Trophoblast cell (in vitro differentiated cells and primary cell): ENCODE measurements around the gene ACOT6.
A peak's percentile ranks its signal among the peaks of the same experiment; 100 is the strongest.

Experiments
- DNase-seq, 2 donors: peaks; one replicate each; pipeline ENCODE4 v3.0.0-alpha.2; 2016
- H2AFZ ChIP-seq: 2 replicates; pipeline ENCODE4 v1.6.1; 2013; ENCODE audit warnings: low read length, moderate library complexity, mild to moderate bottlenecking; ENCODE audit not compliant: insufficient read depth, poor library complexity
- H2AK5ac ChIP-seq: 2 replicates; pipeline ENCODE4 v1.6.1; 2013; ENCODE audit warnings: mild to moderate bottlenecking, low read length
- H2BK120ac ChIP-seq: 2 replicates; pipeline ENCODE4 v1.6.1; 2013; ENCODE audit warnings: low read length, mild to moderate bottlenecking, moderate library complexity; ENCODE audit not compliant: insufficient read depth, poor library complexity
- H2BK12ac ChIP-seq: 2 replicates; pipeline ENCODE4 v1.6.1; 2013; ENCODE audit warnings: mild to moderate bottlenecking, low read length, moderate library complexity
- H2BK5ac ChIP-seq: 2 replicates; pipeline ENCODE4 v1.6.1; 2013; ENCODE audit warnings: low read length, low read depth, moderate library complexity, mild to moderate bottlenecking; ENCODE audit not compliant: poor library complexity
- H3K14ac ChIP-seq: 2 replicates; pipeline ENCODE4 v1.6.1; 2013; ENCODE audit warnings: mild to moderate bottlenecking, low read length
- H3K18ac ChIP-seq: 2 replicates; pipeline ENCODE4 v1.6.1; 2013; ENCODE audit warnings: mild to moderate bottlenecking, low read length
- H3K23ac ChIP-seq: 2 replicates; pipeline ENCODE4 v1.6.1; 2013; ENCODE audit warnings: low read length
- H3K27ac ChIP-seq: 2 replicates; pipeline ENCODE4 v1.5.1; 2013; ENCODE audit warnings: low read depth, mild to moderate bottlenecking, inconsistent platforms, low read length, moderate library complexity
- H3K27me3 ChIP-seq: 2 replicates; pipeline ENCODE4 v1.6.1; 2013; ENCODE audit warnings: inconsistent platforms, mild to moderate bottlenecking, low read length, moderate library complexity; ENCODE audit not compliant: insufficient read depth
- H3K36me3 ChIP-seq, 2 experiments: 1 replicate in 1 of 2; 2 replicates in 1 of 2; pipeline ENCODE4 v1.6.1; 2013; ENCODE audit warnings: low read length in 2 of 2, mild to moderate bottlenecking in 2 of 2, moderate library complexity in 1 of 2; ENCODE audit not compliant: insufficient read depth in 2 of 2, control insufficient read depth in 1 of 2
- H3K4ac ChIP-seq: 2 replicates; pipeline ENCODE4 v1.6.1; 2013; ENCODE audit warnings: low read depth, mild to moderate bottlenecking, low read length, moderate library complexity
- H3K4me1 ChIP-seq, 2 experiments: 1 replicate in 1 of 2; 2 replicates in 1 of 2; pipeline ENCODE4 v1.6.1; 2013; ENCODE audit warnings: low read length in 2 of 2, mild to moderate bottlenecking in 2 of 2, moderate library complexity in 1 of 2; ENCODE audit not compliant: insufficient read depth in 2 of 2, control insufficient read depth in 1 of 2
- H3K4me2 ChIP-seq: 2 replicates; pipeline ENCODE4 v1.6.1; 2013; ENCODE audit warnings: inconsistent platforms, mild to moderate bottlenecking, low read length, moderate library complexity
- H3K4me3 ChIP-seq: 2 replicates; pipeline ENCODE4 v1.5.1; 2013; ENCODE audit warnings: mild to moderate bottlenecking, low read depth, low read length, inconsistent platforms
- H3K79me1 ChIP-seq: one replicate; pipeline ENCODE4 v1.6.1; 2013; ENCODE audit warnings: low read length
- H3K79me2 ChIP-seq: 2 replicates; pipeline ENCODE4 v1.6.1; 2013; ENCODE audit warnings: low read length, mild to moderate bottlenecking; ENCODE audit not compliant: control insufficient read depth, insufficient read depth, poor library complexity
- H3K9ac ChIP-seq: 2 replicates; pipeline ENCODE4 v1.6.1; 2013; ENCODE audit warnings: mild to moderate bottlenecking, low read length
- H3K9me3 ChIP-seq: 2 replicates; pipeline ENCODE4 v1.6.1; 2013; ENCODE audit warnings: low read depth, mild to moderate bottlenecking, control low read depth, inconsistent platforms, low read length; ENCODE audit not compliant: insufficient read depth
- H4K12ac ChIP-seq: 2 replicates; pipeline ENCODE4 v1.6.1; 2013; ENCODE audit warnings: low read depth, mild to moderate bottlenecking, low read length, moderate library complexity
- H4K8ac ChIP-seq: 2 replicates; pipeline ENCODE4 v1.6.1; 2013; ENCODE audit warnings: low read depth, mild to moderate bottlenecking, low read length, moderate library complexity
- H4K91ac ChIP-seq: one replicate; pipeline ENCODE4 v1.6.1; 2013; ENCODE audit warnings: low read depth, mild to moderate bottlenecking, low read length, moderate library complexity
- WGBS: extraction: QIAGEN DNeasy Blood & Tissue Kit; methylation state at CpG from one replicate; pipeline ENCODE4 v1.1.7; 2013; ENCODE audit warnings: missing lambda C conversion rate; ENCODE audit not compliant: insufficient read length, insufficient coverage; ENCODE audit errors: extremely low coverage; 5-methylcytosine and 5-hydroxymethylcytosine counted together

ACOT6 gene

DNA sequence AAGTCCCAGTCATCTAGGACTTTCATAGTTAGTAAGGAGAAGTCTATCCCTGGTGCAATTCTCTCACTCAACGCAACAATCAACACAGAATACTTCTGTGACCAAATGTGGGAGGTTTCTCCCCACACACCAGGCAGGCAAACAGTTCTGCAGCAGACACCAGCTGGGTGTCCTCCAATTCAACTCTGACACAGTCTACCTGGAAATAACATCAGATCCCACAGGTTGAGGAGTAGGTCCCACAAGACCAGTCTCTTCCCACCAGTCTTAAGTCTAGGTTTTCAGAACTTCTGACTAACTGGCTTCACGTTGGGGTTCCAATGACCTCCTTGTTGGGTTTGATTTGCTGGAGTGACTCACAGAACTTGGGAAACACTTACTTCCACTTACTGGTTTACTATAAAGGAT is 14.8 kb downstream of the ACOT6 start:
- Histone ChIP-seq H3K4me2 (no peak overlapping the region), H2AFZ (no peak overlapping the region), H3K79me1 (peaks cover 2% of the 10 kb centered on the region), H3K9me3 (no peaks in the 10 kb centered on the region), H4K8ac (no peak overlapping the region), H3K4me3 (no peak overlapping the region), H3K18ac (no peak overlapping the region), H3K4ac (no peak overlapping the region), H3K36me3 (no peaks in the 10 kb centered on the region), H3K27ac (no peak overlapping the region), H2AK5ac (no peak overlapping the region), H3K14ac (no peak overlapping the region), H4K91ac (no peak overlapping the region), H3K9ac (no peak overlapping the region), H3K4me1 (peaks cover 3 to 5% of the 10 kb centered on the region in 2 experiments), H3K27me3 (no peaks in the 10 kb centered on the region), H3K23ac (no peak overlapping the region), H4K12ac (no peak overlapping the region), H2BK120ac (no peak overlapping the region), H2BK12ac (no peak overlapping the region), H3K79me2 (no peaks in the 10 kb centered on the region), H2BK5ac (no peak overlapping the region)
- WGBS, result no CpG with 5 or more reads among the region's 2 CpGs
- no peak for DNase-seq

DNA sequence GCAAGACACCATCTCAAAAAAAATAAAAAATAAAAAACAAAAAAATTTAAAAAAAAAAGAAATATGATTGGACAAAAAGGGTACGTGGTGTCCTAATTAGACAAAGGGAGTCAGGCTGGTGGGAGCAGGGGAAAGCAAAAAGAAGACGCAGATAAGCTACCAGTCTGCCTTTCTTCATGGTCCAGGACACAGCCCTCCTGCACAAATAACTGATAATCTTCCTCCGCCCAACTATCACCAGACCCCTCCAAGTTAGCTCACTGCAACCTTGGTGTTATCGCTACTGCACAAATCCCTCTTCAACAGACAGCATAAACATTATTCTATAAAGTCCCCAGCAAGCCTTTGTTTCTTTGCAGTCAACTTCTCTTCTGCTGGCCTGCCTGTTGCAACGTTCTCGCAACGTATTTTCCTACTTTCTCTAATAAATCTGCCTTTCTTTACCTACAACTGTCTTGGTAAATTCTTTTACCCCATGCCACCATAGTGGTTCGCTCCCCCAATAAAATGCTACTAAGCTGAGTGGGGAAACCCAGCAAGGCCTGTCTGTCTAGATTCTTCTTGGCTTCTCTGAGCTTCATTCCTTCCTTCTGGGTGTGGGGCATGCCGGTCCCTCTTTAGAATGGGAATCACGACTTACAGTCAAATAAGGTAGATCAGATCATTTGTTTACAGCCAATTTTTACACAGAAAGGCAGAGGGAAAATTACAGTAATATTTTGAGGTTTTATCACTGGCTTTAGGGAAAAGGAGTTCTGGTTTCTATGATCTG is 17.9 kb downstream of the ACOT6 start:
- H3K18ac ChIP-seq, result no peak overlapping the region
- H3K27ac ChIP-seq, result peak overlapping the region; percentile 25
- WGBS, result no CpG with 5 or more reads among the region's 10 CpGs
- H3K4ac ChIP-seq, result peak overlapping the region; percentile 53
- no peaks in the 10 kb centered on the region for H3K27me3 ChIP-seq
- H2BK5ac ChIP-seq, result peak overlapping the region; percentile 61
- H4K12ac ChIP-seq, result peak overlapping the region; percentile 34
- H3K9ac ChIP-seq, result no peak overlapping the region
- peak; percentile 86 to 91 for DNase-seq
- H3K4me3 ChIP-seq, result no peak overlapping the region
- H3K23ac ChIP-seq, result no peak overlapping the region
- peak overlapping the region; percentile 85 for H2BK12ac ChIP-seq
- H3K36me3 ChIP-seq, result no peaks in the 10 kb centered on the region
- no peaks in the 10 kb centered on the region for H3K79me2 ChIP-seq
- peak overlapping the region; percentile 64 for H3K14ac ChIP-seq
- H2AFZ ChIP-seq, result no peak overlapping the region
- no peaks in the 10 kb centered on the region for H3K9me3 ChIP-seq
- peak overlapping the region; percentile 44 for H2BK120ac ChIP-seq
- H2AK5ac ChIP-seq, result no peak overlapping the region
- peak overlapping the region; percentile 21 for H3K4me2 ChIP-seq
- H4K8ac ChIP-seq, result peak overlapping the region; percentile 54
- H3K79me1 ChIP-seq, result peaks cover 2% of the 10 kb centered on the region
- H3K4me1 ChIP-seq, result peaks cover 6 to 12% of the 10 kb centered on the region in 2 experiments
- peak overlapping the region; percentile 41 for H4K91ac ChIP-seq

DNA sequence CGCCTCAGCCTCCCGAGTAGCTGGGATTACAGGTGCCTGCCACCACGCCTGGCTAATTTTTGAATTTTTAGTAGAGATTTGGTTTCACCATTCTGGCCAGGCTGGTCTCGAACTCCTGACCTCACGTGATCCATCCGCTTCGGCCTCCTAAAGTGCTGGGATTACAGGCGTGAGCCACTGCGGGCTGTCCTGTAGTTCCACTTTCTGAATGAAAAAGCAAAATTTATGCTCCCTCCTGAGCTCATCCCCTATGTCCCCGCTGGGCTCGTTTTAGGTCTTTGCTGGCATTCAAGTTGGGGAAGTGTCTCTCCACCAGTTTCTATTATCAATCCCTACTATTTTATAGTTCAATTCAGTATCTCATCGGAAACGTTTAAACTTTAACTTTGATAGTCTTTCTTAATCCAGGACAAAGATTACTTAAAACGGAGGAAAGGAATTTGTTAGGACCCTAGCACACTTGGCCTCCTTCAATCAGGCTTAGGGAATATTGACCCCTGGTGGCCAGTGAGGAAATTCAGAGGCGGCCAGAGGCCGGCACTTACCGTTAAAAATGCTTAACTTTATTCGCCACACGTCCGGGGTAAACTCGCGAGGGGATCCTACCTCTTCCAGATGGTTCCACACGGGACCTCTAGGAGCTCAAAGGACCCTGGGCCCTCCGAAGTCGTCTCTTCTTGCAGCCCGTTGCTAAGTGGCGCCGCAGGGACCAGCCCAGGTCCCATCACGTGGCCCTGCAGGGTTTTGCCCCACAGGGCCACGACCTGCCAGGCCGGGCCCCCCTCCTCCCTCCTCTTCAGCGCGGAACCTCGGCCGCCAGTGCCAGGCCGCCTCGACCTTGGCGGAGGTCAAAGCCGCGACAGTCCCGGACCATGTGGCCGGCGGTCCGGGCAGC is 21.0 kb downstream of the ACOT6 start:
- Histone ChIP-seq H2BK12ac (no peak overlapping the region), H3K4me1 (peaks cover 6 to 12% of the 10 kb centered on the region in 2 experiments), H3K14ac (no peak overlapping the region), H3K36me3 (no peaks in the 10 kb centered on the region), H2AK5ac (no peak overlapping the region), H3K79me1 (peaks cover 2% of the 10 kb centered on the region), H4K8ac (peak overlapping the region; percentile 36), H2BK5ac (no peak overlapping the region), H3K9ac (no peak overlapping the region), H3K4ac (no peak overlapping the region), H3K79me2 (no peaks in the 10 kb centered on the region), H3K4me2 (peak overlapping the region; percentile 94), H3K23ac (no peak overlapping the region), H3K18ac (no peak overlapping the region), H2BK120ac (peak overlapping the region; percentile 12), H4K91ac (no peak overlapping the region), H4K12ac (peak overlapping the region; percentile 80), H3K27me3 (no peaks in the 10 kb centered on the region), H3K9me3 (no peaks in the 10 kb centered on the region), H3K27ac (no peak overlapping the region), H2AFZ (peak overlapping the region; percentile 95), H3K4me3 (peak overlapping the region; percentile 62)
- DNase-seq, result peak; percentile 46 to 79
- WGBS, result no CpG with 5 or more reads among the region's 44 CpGs

DNA sequence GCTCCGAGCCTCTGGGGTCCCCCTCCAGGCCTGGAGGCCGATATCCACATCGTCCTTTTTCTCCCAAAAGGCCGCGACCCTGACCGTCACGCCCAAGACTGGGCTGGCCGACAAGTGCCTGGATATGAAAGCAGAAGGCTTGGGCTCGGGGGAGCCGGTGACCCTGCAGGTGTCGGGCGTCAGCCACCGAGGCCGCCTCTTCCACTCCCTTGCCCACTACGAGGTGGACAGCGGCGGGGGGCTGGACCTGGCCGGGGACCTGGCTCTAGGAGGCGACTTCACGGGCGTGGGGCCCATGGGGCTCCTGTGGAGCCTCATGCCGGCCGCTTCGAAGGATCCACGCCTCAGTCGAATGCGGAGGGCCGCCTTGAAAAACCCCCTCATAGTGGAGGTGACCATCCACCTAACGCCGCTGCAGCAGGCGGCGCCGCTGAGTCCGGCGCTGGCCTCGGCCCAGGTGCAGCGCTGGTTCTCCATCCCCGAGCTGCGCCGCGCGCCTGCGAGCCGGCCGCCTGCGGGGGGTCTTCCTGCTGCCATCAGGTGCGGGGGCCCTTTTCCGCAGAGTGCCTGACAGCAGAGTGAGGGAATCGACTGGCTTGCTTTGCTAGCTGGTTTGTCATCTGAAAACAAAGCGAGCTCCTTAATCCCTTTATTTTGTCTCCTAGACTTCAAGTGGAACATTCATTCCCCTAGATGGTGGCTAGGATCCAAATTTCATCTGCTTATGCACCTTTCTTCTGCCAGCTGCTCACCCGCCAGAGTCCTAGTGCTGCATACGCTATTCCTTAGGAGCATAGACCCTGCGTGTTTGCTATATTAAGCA is 21.9 kb downstream of the ACOT6 start:
- Histone ChIP-seq H3K23ac (no peak overlapping the region), H3K4me1 (peaks cover 6 to 12% of the 10 kb centered on the region in 2 experiments), H3K4ac (no peak overlapping the region), H3K18ac (no peak overlapping the region), H3K79me2 (no peaks in the 10 kb centered on the region), H3K79me1 (peaks cover 2% of the 10 kb centered on the region), H3K9me3 (no peaks in the 10 kb centered on the region), H3K4me3 (peak overlapping the region; percentile 62), H3K4me2 (peak overlapping the region; percentile 94), H4K91ac (no peak overlapping the region), H3K9ac (no peak overlapping the region), H3K27me3 (no peaks in the 10 kb centered on the region), H2BK5ac (no peak overlapping the region), H4K12ac (peak overlapping the region; percentile 80), H2AFZ (peak overlapping the region; percentile 95), H3K14ac (no peak overlapping the region), H3K27ac (no peak overlapping the region), H4K8ac (peak overlapping the region; percentile 36), H3K36me3 (no peaks in the 10 kb centered on the region), H2BK12ac (no peak overlapping the region), H2BK120ac (peak overlapping the region; percentile 12), H2AK5ac (no peak overlapping the region)
- WGBS, result no CpG with 5 or more reads among the region's 53 CpGs
- peak in 1 of 2 donors; percentile 35 for DNase-seq
